NCI-H1436 (cell line): ENCODE results near the gene SMO.
"Not testable (repeated sequence)": the region's sequence is repeated elsewhere in the genome, so short reads cannot be mapped to it uniquely, and the experiment has no call there.

ENCODE experiments used
- DNase-seq: peaks from one replicate; lab custom pipeline; 2025; lab: John Stamatoyannopoulos, UW

Gene SMO

GRCh38 chr7:129169686-129170440 is 18.6 kb upstream of the SMO start:
- DNase-seq, result no peak

- no peak for DNase-seq
Measured at GRCh38 chr7:129170441-129171021, 17.9 kb upstream of the SMO start.

- DNase-seq, result not testable (repeated sequence)
Measured at GRCh38 chr7:129173861-129174260, 14.6 kb upstream of the SMO start.

GRCh38 chr7:129176916-129177710 is 11.3 kb upstream of the SMO start:
- peak; percentile 21 for DNase-seq

GRCh38 chr7:129184981-129185670 is 3.3 kb upstream of the SMO start:
- DNase-seq, result no peak

- DNase-seq, result no peak
Measured at GRCh38 chr7:129186749-129187260, 1.6 kb upstream of the SMO start.

- no peak for DNase-seq
Measured at GRCh38 chr7:129187681-129188371, 607 bp upstream of the SMO start.

GRCh38 chr7:129188892-129189660 is 643 bp downstream of the SMO start:
- DNase-seq, result no peak

- no peak for DNase-seq
Measured at GRCh38 chr7:129189661-129190310, 1.4 kb downstream of the SMO start.

GRCh38 chr7:129191272-129191671 is 2.8 kb downstream of the SMO start:
- DNase-seq, result no peak

GRCh38 chr7:129193892-129194291 is 5.5 kb downstream of the SMO start:
- no peak for DNase-seq

GRCh38 chr7:129197771-129198170 is 9.3 kb downstream of the SMO start:
- DNase-seq, result no peak

- no peak for DNase-seq
Measured at GRCh38 chr7:129199406-129199805, 11.0 kb downstream of the SMO start.

GRCh38 chr7:129202058-129202777 is 13.8 kb downstream of the SMO start:
- DNase-seq, result no peak

GRCh38 chr7:129203050-129203741 is 14.8 kb downstream of the SMO start:
- no peak for DNase-seq

GRCh38 chr7:129205126-129205818 is 16.8 kb downstream of the SMO start:
- DNase-seq, result no peak

GRCh38 chr7:129205987-129206785 is 17.8 kb downstream of the SMO start:
- no peak for DNase-seq
